LNCAP (cell line): Measurements from ENCODE around the gene SDK2.

Experiments used
- CTCF ChIP-seq: fragments of 450-650 bp; IDR thresholded peaks from 2 replicates; pipeline ENCODE4 v1.5.1; 2017; ENCODE audit warnings: mild to moderate bottlenecking

SDK2 gene

GRCh38 chr17:73492125-73492820 lies 152.0 kb downstream of the SDK2 start:
- no peak for TF ChIP-seq CTCF

- no peak for TF ChIP-seq CTCF
Observed at GRCh38 chr17:73491648-73492047, 152.6 kb downstream of the SDK2 start.

GRCh38 chr17:73490851-73491250 lies 153.4 kb downstream of the SDK2 start:
- TF ChIP-seq CTCF: no peak

GRCh38 chr17:73489991-73490390 lies 154.3 kb downstream of the SDK2 start:
- no peak for TF ChIP-seq CTCF

GRCh38 chr17:73489333-73489732 lies 154.9 kb downstream of the SDK2 start:
- no peak for TF ChIP-seq CTCF

GRCh38 chr17:73485130-73485529 lies 159.1 kb downstream of the SDK2 start:
- no peak for TF ChIP-seq CTCF

- no peak for TF ChIP-seq CTCF
Observed at GRCh38 chr17:73482894-73483293, 161.4 kb downstream of the SDK2 start.

GRCh38 chr17:73482251-73482716 lies 162.0 kb downstream of the SDK2 start:
- TF ChIP-seq CTCF: no peak
